ENCODE results near the gene ABHD15. TPM values are rescaled to one million over a fixed set of nuclear protein-coding genes. Genes with fewer than 3 reads are reported as not detected.

The ABHD15 gene
- total RNA-seq, 3 donors from 2014 or later: 7.9 to 29.3 (median 9.8) TPM

DNA sequence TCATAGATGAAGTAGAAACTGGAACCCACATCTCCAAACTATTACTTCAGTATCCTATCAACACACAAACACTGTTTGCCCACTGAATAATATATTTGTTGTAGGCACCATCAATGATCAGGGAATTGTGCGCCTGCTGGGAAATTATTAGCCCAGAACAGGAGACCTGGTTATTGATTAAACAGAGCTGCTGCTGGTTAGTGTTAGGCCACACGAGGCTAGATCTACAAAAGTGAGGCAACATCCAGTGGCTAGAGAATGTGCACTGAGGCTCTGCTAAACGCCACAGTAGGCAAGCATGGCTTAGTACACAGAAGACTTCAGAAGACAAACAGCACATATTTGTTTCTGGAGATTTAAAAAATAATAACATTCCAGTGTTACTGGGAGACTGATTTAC lies 11.0 kb downstream of the ABHD15 start:
- Histone ChIP-seq H3K27me3 (no peaks in the 10 kb centered on the region), H3K27ac (no peak overlapping the region), H3K9me3 (no peaks in the 10 kb centered on the region), H3K4me3 (no peak overlapping the region), H3K4me1 (no peaks in the 10 kb centered on the region), H3K36me3 (no peaks in the 10 kb centered on the region)
- DNase-seq (ENCODE audit: low spot score in 2 of 2): no peak
- intact Hi-C loops (cut with DNase I; ENCODE audit: low total_unique reads): no loop called here
- TF ChIP-seq POLR2A (IDR thresholded peaks at IDR 0.05) (no peak), CTCF (IDR thresholded peaks at IDR 0.05) (no peak), POLR2AphosphoS5 (IDR thresholded peaks at IDR 0.05) (no peak)

DNA sequence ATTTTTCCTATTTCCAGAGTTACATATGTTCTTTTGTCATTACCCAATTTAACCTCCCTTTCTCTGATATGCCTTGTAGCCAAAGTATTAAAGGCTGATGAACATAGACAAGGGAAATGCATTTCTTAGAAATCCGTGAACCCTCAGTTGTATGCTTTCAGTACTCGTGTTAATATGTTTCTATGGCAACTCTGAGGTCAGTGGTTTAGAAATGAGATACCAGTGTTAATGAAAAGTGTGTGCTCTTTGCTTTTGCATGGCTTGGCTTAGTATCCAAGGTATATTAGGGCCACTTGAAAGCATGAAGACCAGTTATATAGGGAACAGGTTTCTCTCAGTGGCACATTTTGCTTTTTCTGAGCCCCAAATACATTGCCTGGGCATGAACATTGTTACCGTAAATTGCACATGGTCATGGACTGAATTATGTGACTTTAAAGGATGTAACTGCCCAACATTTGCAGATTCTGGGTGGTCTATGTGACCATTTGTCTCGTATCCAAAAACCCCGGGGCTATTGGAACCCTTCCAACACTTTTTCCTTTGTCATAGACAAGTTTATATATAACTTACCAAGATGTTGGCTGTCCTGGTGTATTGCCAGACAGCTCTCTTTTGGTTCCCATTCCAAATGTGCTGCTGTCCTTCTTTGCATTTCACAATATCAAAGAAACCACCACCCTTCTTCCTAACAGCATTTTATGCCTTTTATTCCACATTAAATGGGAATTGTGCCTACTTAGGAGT lies 17.5 kb downstream of the ABHD15 start:
- H3K9me3 ChIP-seq: no peaks in the 10 kb centered on the region
- no peak overlapping the region for H3K4me3 ChIP-seq
- no peak for DNase-seq (ENCODE audit: low spot score in 2 of 2)
- H3K27ac ChIP-seq: no peak overlapping the region
- H3K27me3 ChIP-seq: no peaks in the 10 kb centered on the region
- H3K36me3 ChIP-seq: no peaks in the 10 kb centered on the region
- H3K4me1 ChIP-seq: no peaks in the 10 kb centered on the region
- intact Hi-C loops (cut with DNase I; ENCODE audit: low total_unique reads): no loop called here
- TF ChIP-seq CTCF (IDR thresholded peaks at IDR 0.05): no peak
- TF ChIP-seq POLR2AphosphoS5 (IDR thresholded peaks at IDR 0.05): no peak
- TF ChIP-seq POLR2A (IDR thresholded peaks at IDR 0.05): no peak

- intact Hi-C loops (cut with DNase I; ENCODE audit: low total_unique reads): no loop called here
- no peaks in the 10 kb centered on the region for H3K27me3 ChIP-seq
- H3K9me3 ChIP-seq: no peaks in the 10 kb centered on the region
- DNase-seq (ENCODE audit: low spot score in 2 of 2): no peak
- H3K36me3 ChIP-seq: no peaks in the 10 kb centered on the region
- H3K4me3 ChIP-seq: no peak overlapping the region
- TF ChIP-seq POLR2A (IDR thresholded peaks at IDR 0.05) (no peak), POLR2AphosphoS5 (IDR thresholded peaks at IDR 0.05) (no peak), CTCF (IDR thresholded peaks at IDR 0.05) (no peak)
- H3K27ac ChIP-seq: no peak overlapping the region
- H3K4me1 ChIP-seq: no peaks in the 10 kb centered on the region
Measured at GRCh38 chr17:29546830-29547229, 20.0 kb downstream of the ABHD15 start.

- DNase-seq (ENCODE audit: low spot score in 2 of 2): no peak
- H3K27me3 ChIP-seq: no peaks in the 10 kb centered on the region
- no peak for TF ChIP-seq POLR2AphosphoS5 (IDR thresholded peaks at IDR 0.05)
- TF ChIP-seq CTCF (IDR thresholded peaks at IDR 0.05): no peak
- TF ChIP-seq POLR2A (IDR thresholded peaks at IDR 0.05): no peak
- intact Hi-C loops (cut with DNase I; ENCODE audit: low total_unique reads): no loop called here
- no peak overlapping the region for H3K27ac ChIP-seq
- H3K4me1 ChIP-seq: no peaks in the 10 kb centered on the region
- no peaks in the 10 kb centered on the region for H3K9me3 ChIP-seq
- no peaks in the 10 kb centered on the region for H3K36me3 ChIP-seq
- H3K4me3 ChIP-seq: no peak overlapping the region
Measured at GRCh38 chr17:29546085-29546484, 20.8 kb downstream of the ABHD15 start.

- Histone ChIP-seq H3K36me3 (no peaks in the 10 kb centered on the region), H3K9me3 (no peaks in the 10 kb centered on the region), H3K27me3 (no peaks in the 10 kb centered on the region), H3K4me3 (no peak overlapping the region), H3K4me1 (no peaks in the 10 kb centered on the region), H3K27ac (no peak overlapping the region)
- no peak for DNase-seq (ENCODE audit: low spot score in 2 of 2)
- TF ChIP-seq CTCF (IDR thresholded peaks at IDR 0.05) (no peak), POLR2A (IDR thresholded peaks at IDR 0.05) (no peak), POLR2AphosphoS5 (IDR thresholded peaks at IDR 0.05) (no peak)
- intact Hi-C loops (cut with DNase I; ENCODE audit: low total_unique reads): no loop called here
Measured at GRCh38 chr17:29544066-29544465, 22.8 kb downstream of the ABHD15 start.
